GM19351 (cell line): Measurements from ENCODE around the gene OR13C8.
"Not testable (repeated sequence)": the region's sequence is repeated elsewhere in the genome, so short reads cannot be mapped to it uniquely, and the experiment has no call there.

ENCODE experiments used
- ATAC-seq: cut with Tn5 transposase; IDR thresholded peaks from one replicate; pipeline ENCODE4 v1.9.1; 2021; ENCODE audit warnings: mild to moderate bottlenecking, moderate library complexity; ENCODE audit not compliant: unreplicated experiment

The OR13C8 gene

GRCh38 chr9:104568868-104569267, at the start of gene OR13C8:
TSS of gene OR13C8 (plus strand) at chr9:104569168. CDS start at chr9:104569168, 0 bp downstream.
- ATAC-seq: no peak

- not testable (repeated sequence) for ATAC-seq
Measured at GRCh38 chr9:104520241-104520640, 48.7 kb upstream of the OR13C8 start.

GRCh38 chr9:104527109-104527508, 41.9 kb upstream of the OR13C8 start, which contains the start of gene OR13C4:
TSS of gene OR13C4 (minus strand) at chr9:104527209. CDS start at chr9:104527209, 0 bp downstream.
- no peak for ATAC-seq

GRCh38 chr9:104536756-104537155, 32.2 kb upstream of the OR13C8 start, which contains the start of gene OR13C3:
TSS of gene OR13C3 (minus strand) at chr9:104536856. CDS start at chr9:104536723, 133 bp downstream.
- ATAC-seq: no peak

GRCh38 chr9:104539275-104539674, 29.7 kb upstream of the OR13C8 start:
- no peak for ATAC-seq

GRCh38 chr9:104544644-104545043, 24.3 kb upstream of the OR13C8 start:
- ATAC-seq: no peak

GRCh38 chr9:104553261-104553660, 15.7 kb upstream of the OR13C8 start:
- ATAC-seq: no peak

- ATAC-seq: no peak
Measured at GRCh38 chr9:104555521-104555920, 13.4 kb upstream of the OR13C8 start.

GRCh38 chr9:104556830-104557634, 11.9 kb upstream of the OR13C8 start:
- no peak for ATAC-seq

- no peak for ATAC-seq
Measured at GRCh38 chr9:104564358-104564757, 4.6 kb upstream of the OR13C8 start.

GRCh38 chr9:104572612-104573011, 3.6 kb downstream of the OR13C8 start:
- no peak for ATAC-seq

- ATAC-seq: no peak
Measured at GRCh38 chr9:104575456-104575855, 6.5 kb downstream of the OR13C8 start.

- no peak for ATAC-seq
Measured at GRCh38 chr9:104577263-104577662, 8.3 kb downstream of the OR13C8 start.

- no peak for ATAC-seq
Measured at GRCh38 chr9:104580562-104580961, 11.6 kb downstream of the OR13C8 start.

GRCh38 chr9:104586496-104587180, 17.7 kb downstream of the OR13C8 start:
- ATAC-seq: no peak

- no peak for ATAC-seq
Measured at GRCh38 chr9:104589626-104590025, 20.7 kb downstream of the OR13C8 start.

- not testable (repeated sequence) for ATAC-seq
Measured at GRCh38 chr9:104598749-104599148, 29.8 kb downstream of the OR13C8 start.

GRCh38 chr9:104599313-104599712, 30.3 kb downstream of the OR13C8 start, which contains the start of gene OR13C5:
TSS of gene OR13C5 (minus strand) at chr9:104599413. CDS start at chr9:104599413, 0 bp downstream.
- ATAC-seq: not testable (repeated sequence)

- ATAC-seq: no peak
Measured at GRCh38 chr9:104604801-104605200, 35.8 kb downstream of the OR13C8 start.

- ATAC-seq: not testable (repeated sequence)
Measured at GRCh38 chr9:104605527-104605926, 36.6 kb downstream of the OR13C8 start, which contains the start of gene OR13C2. TSS of gene OR13C2 (minus strand) at chr9:104605627. CDS start at chr9:104605627, 0 bp downstream.

GRCh38 chr9:104606152-104606551, 37.2 kb downstream of the OR13C8 start:
- ATAC-seq: no peak

- ATAC-seq: no peak
Measured at GRCh38 chr9:104608336-104608735, 39.4 kb downstream of the OR13C8 start.
